GM10248 (cell line): ENCODE results near the gene TTC27.
"Not testable (repeated sequence)": the region's sequence is repeated elsewhere in the genome, so short reads cannot be mapped to it uniquely, and the experiment has no call there.

Experiments used
- CTCF ChIA-PET: fragments of 300-600 bp; sonication (Branson Sonifier 250); formaldehyde crosslinking; extraction: SDS; loops from one replicate; lab custom pipeline; 2021; ENCODE audit warnings: antibody characterized with exemption; lab: Yijun Ruan, JAX
- POLR2A ChIA-PET: fragments of 350-650 bp; sonication (Branson Sonifier 250); formaldehyde crosslinking; extraction: SDS; loops from one replicate; lab custom pipeline; 2020; ENCODE audit warnings: antibody characterized with exemption; lab: Yijun Ruan, JAX
- DNase-seq: peaks from one replicate; pipeline ENCODE4 v3.0.0; 2012; ENCODE audit errors: extremely low spot score
- TF ChIP-seq, protein P1 (sequence below): IDR thresholded peaks from 2 replicates; pipeline ENCODE4 v1.5.1; 2012; ENCODE audit warnings: mild to moderate bottlenecking, low read depth; ENCODE audit errors: extremely low read depth, missing control alignments, control extremely low read depth

Gene TTC27

DNA sequence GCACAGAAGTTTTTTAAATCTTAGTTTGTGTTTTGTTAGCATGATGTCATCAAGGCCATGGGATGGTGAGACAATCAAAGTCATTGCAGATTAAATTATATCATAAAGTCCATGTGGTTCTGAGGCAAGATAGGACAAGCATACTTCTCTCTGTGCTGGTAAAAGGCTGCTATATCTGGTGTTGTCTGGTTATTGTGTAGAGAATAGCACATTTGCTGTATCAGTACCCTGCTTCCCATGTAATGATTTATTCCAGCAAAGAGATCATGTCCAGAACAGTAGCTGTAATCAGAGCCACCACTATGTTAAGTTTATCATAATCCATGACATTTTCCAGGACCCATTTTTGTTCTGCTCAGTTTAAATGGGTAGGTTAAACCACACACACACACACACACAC lies 123.0 kb downstream of the TTC27 start:
- TF ChIP-seq, protein P1, sequence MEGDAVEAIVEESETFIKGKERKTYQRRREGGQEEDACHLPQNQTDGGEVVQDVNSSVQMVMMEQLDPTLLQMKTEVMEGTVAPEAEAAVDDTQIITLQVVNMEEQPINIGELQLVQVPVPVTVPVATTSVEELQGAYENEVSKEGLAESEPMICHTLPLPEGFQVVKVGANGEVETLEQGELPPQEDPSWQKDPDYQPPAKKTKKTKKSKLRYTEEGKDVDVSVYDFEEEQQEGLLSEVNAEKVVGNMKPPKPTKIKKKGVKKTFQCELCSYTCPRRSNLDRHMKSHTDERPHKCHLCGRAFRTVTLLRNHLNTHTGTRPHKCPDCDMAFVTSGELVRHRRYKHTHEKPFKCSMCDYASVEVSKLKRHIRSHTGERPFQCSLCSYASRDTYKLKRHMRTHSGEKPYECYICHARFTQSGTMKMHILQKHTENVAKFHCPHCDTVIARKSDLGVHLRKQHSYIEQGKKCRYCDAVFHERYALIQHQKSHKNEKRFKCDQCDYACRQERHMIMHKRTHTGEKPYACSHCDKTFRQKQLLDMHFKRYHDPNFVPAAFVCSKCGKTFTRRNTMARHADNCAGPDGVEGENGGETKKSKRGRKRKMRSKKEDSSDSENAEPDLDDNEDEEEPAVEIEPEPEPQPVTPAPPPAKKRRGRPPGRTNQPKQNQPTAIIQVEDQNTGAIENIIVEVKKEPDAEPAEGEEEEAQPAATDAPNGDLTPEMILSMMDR: no peak
- CTCF ChIA-PET: interaction anchor here (0.8 kb wide), 1 partner anchor 11 kb away, joined by 3 read pairs; no protein-coding TSS in a partner anchor
- no peak for DNase-seq
- POLR2A ChIA-PET: no interaction called here

DNA sequence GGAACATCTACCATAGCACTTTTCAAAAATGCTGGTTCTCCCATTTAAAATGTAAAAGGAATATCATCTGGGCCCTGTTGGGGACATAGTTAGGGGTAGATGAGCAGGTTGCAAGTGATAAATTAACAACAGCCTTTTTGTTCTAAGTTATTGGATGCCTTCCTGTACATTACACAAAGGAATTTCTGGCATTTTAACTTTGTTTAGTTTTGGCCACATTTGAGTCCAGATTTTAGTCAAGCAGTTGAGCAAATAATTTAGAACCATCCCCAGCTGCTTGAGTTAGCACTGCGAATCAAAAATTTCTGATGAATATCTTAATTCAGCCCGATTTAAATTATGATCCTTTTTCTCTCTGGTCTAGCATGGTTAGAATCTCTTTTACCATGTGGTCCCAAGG lies 124.4 kb downstream of the TTC27 start:
- no peak for DNase-seq
- CTCF ChIA-PET: interaction anchor here (0.6 to 1.2 kb wide), 2 partner anchors 11 to 58 kb away, joined by 3 to 4 read pairs; no protein-coding TSS in a partner anchor
- TF ChIP-seq, protein P1: no peak
- POLR2A ChIA-PET: no interaction called here

DNA sequence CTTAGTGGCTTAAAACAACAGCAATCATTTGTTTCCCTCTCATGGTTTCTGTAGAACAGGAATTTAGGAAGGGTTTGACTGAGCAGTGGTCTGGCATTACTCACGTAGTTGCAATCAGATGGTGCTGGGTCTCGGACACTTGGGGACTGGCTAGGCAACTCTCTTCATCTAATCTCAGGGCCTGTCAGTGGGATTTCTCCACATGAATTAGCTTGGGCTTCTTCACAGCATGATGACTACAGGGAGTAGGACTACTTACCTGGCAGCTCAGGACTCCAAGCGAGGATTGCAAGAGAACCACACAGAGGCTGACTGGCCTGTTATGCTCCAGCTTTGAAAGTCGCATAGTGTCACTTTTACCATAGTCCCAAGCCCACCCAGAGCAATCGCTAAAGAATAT lies 125.1 kb downstream of the TTC27 start:
- DNase-seq: no peak
- POLR2A ChIA-PET: no interaction called here
- TF ChIP-seq, protein P1: no peak
- CTCF ChIA-PET: interaction anchor here (1.0 kb wide), 1 partner anchor 12 kb away, joined by 3 read pairs; no protein-coding TSS in a partner anchor

DNA sequence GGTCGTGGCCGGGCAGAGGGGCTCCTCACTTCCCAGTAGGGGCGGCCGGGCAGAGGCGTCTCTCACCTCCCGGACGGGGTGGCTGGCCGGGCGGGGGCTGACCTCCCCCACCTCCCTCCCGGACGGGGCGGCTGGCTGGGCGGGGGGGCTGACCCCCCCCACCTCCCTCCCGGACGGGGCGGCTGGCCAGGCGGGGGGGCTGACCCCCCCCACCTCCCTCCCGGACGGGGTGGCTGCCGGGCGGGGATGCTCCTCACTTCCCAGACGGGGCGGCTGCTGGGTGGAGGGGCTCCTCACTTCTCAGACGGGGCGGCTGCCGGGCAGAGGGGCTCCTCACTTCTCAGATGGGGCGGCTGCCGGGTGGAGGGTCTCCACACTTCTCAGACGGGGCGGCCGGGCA lies 126.8 kb downstream of the TTC27 start:
- CTCF ChIA-PET, DNase-seq, POLR2A ChIA-PET: not testable (repeated sequence)

DNA sequence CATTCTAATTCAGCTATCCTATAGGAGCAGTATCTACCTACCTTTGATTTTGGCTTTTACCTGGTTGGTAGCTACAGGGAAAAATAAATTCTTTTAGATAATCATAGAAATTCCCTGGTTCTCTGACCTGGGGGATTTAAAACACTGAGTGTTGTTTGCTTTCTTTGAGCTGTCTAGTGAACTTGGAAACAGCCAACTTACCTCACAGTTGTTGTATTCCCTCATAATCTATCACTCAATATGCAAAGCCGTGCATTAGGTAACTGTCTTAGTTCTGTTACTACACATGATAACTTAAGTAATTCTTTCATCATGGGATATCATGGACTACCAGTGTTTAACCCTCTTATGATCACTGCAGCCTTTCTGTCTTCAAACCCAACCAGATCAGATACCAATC lies 127.8 kb downstream of the TTC27 start:
- ChIA-PET POLR2A (no interaction called here), CTCF (no interaction called here)
- TF ChIP-seq, protein P1: no peak
- DNase-seq: no peak

DNA sequence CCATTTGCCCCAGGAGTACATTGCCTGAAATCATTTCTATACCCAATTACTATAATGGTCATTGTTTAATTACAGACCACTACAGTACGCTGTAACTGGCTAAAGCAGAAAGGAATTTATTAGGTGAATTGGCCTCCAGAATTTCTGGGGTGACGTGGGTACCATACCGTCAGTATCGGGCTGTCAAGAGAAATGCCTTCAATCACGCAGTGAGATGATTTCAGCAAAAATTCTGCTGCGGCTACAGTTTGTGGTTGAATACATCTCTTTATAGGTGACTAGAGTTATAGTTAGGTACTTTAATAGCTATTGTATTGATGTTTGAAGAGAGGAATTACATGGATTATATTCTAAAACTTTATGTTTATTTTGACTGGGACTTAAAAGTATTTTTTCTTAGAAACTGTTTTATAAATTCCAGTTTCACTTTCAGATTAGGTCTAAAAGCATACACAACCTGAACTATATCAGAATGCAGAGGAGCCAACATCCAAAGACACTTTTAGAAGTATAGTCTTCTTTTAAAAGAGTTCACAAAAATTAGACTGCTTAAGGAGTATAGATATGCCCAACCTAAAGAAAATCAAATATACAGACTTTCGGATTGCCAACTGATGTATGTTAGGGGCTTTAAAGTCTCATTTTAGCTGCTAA lies 128.4 kb downstream of the TTC27 start:
- ChIA-PET POLR2A (no interaction called here), CTCF (no interaction called here)
- no peak for DNase-seq
- TF ChIP-seq, protein P1: no peak

DNA sequence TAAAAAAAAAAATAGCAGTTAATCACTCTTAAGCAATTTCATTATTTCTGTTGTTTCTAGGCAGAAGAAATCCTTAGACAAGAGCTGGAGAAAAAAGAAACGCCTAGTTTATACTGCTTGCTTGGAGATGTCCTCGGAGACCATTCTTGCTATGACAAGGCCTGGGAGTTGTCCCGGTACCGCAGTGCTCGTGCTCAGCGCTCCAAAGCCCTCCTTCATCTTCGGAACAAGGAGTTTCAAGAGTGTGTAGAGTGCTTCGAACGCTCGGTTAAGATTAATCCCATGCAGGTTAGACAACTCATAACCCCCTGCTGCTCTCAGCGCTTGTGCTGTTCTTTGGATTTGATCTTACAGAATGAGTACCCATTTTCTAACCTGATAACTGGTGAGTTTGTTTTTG lies 130.4 kb downstream of the TTC27 start:
- TF ChIP-seq, protein P1: no peak
- POLR2A ChIA-PET: no interaction called here
- DNase-seq: no peak
- CTCF ChIA-PET: no interaction called here
